GM23338 (cell line): ENCODE data around the gene CYBA. TPM values are rescaled to one million over a fixed set of nuclear protein-coding genes. Genes with fewer than 3 reads are reported as not detected.

Experiments used
- ATAC-seq: fragments of 200-7000 bp; cut with Tn5 transposase; 3 replicates; pipeline ENCODE4 v1.9.1; 2020
- DNase-seq: peaks from one replicate; pipeline ENCODE4 v3.0.0-alpha.2; 2015; ENCODE audit warnings: low spot score
- H2AFZ ChIP-seq: fragments of 200-600 bp; sonication (generic); 2 replicates; pipeline ENCODE4 v1.8.0; 2016; ENCODE audit warnings: antibody characterized with exemption, mild to moderate bottlenecking, moderate library complexity
- H3F3A ChIP-seq: fragments of 200-600 bp; sonication (generic); replicated peaks from 2 replicates; pipeline ENCODE4 v1.8.0; 2017; ENCODE audit warnings: antibody characterized with exemption, mixed run types, low read depth
- H3K27ac ChIP-seq: fragments of 200-600 bp; sonication (generic); 2 replicates; pipeline ENCODE4 v1.6.1; 2016; ENCODE audit warnings: low read depth
- H3K27me3 ChIP-seq: fragments of 200-600 bp; sonication (generic); 2 replicates; pipeline ENCODE4 v1.8.0; 2016; ENCODE audit warnings: mild to moderate bottlenecking, mixed run types, moderate library complexity; ENCODE audit not compliant: insufficient read depth
- H3K36me3 ChIP-seq: fragments of 200-600 bp; sonication (generic); 2 replicates; pipeline ENCODE4 v1.8.0; 2016; ENCODE audit warnings: mild to moderate bottlenecking; ENCODE audit not compliant: insufficient read depth
- H3K4me1 ChIP-seq: fragments of 200-600 bp; sonication (generic); 2 replicates; pipeline ENCODE4 v1.8.0; 2016; ENCODE audit warnings: mild to moderate bottlenecking, moderate library complexity; ENCODE audit not compliant: insufficient read depth
- H3K4me2 ChIP-seq: fragments of 200-600 bp; sonication (generic); 2 replicates; pipeline ENCODE4 v1.7.1; 2017; ENCODE audit warnings: mixed run types
- H3K4me3 ChIP-seq: fragments of 200-600 bp; sonication (generic); 2 replicates; pipeline ENCODE4 v1.6.1; 2016; ENCODE audit warnings: mixed run types
- H3K79me2 ChIP-seq: fragments of 200-600 bp; sonication (generic); replicated peaks from 2 replicates; pipeline ENCODE4 v1.8.0; 2017; ENCODE audit warnings: mild to moderate bottlenecking; ENCODE audit not compliant: insufficient read depth
- H3K9me2 ChIP-seq: fragments of 200-600 bp; sonication (generic); 2 replicates; pipeline ENCODE4 v1.8.0; 2017; ENCODE audit not compliant: insufficient read depth
- H4K20me1 ChIP-seq: fragments of 200-600 bp; sonication (generic); replicated peaks from 2 replicates; pipeline ENCODE4 v1.8.0; 2017; ENCODE audit warnings: mild to moderate bottlenecking; ENCODE audit not compliant: insufficient read depth
- H3K27ac Mint-ChIP-seq: 2 replicates; pipeline ENCODE4 v1.8.0; 2020; ENCODE audit warnings: inconsistent platforms, mild to moderate bottlenecking, moderate library complexity, mixed read lengths
- H3K27me3 Mint-ChIP-seq: 3 replicates; pipeline ENCODE4 v1.8.0; 2022; ENCODE audit warnings: low read depth, mild to moderate bottlenecking, moderate library complexity, mixed read lengths, inconsistent platforms; ENCODE audit not compliant: insufficient read depth, poor library complexity
- H3K36me3 Mint-ChIP-seq: 3 replicates; pipeline ENCODE4 v1.8.0; 2021; ENCODE audit warnings: low read depth, mild to moderate bottlenecking, inconsistent platforms, moderate library complexity, mixed read lengths
- H3K4me1 Mint-ChIP-seq: 3 replicates; pipeline ENCODE4 v1.8.0; 2020; ENCODE audit warnings: mild to moderate bottlenecking, inconsistent platforms, mixed read lengths
- H3K4me3 Mint-ChIP-seq: 3 replicates; pipeline ENCODE4 v1.8.0; 2021; ENCODE audit warnings: moderate library complexity, mild to moderate bottlenecking, inconsistent platforms, mixed read lengths
- H3K9me3 Mint-ChIP-seq: 3 replicates; pipeline ENCODE4 v1.8.0; 2020; ENCODE audit warnings: moderate library complexity, mild to moderate bottlenecking, inconsistent platforms, mixed read lengths
- CREB1 ChIP-seq: fragments of 250-450 bp; sonication (Bioruptor Pico); IDR thresholded peaks from 2 replicates; pipeline ENCODE4 v1.5.0; 2020; ENCODE audit warnings: low read depth, mild to moderate bottlenecking, moderate library complexity
- CTCF ChIP-seq, 2 experiments: fragments of 200-600 bp in 1 of 2; sonication (generic) in 1 of 2; conservative IDR thresholded peaks; 2 replicates each; pipeline versions ENCODE4 v1.5.1 to v1.6.1; 2016 to 2017; ENCODE audit warnings: antibody characterized with exemption in 2 of 2, low read depth in 2 of 2, mild to moderate bottlenecking in 2 of 2, moderate library complexity in 1 of 2
- EZH2 ChIP-seq: fragments of 200-600 bp; sonication (generic); IDR thresholded peaks from one replicate; pipeline ENCODE4 v1.8.0; 2017; ENCODE audit warnings: antibody characterized with exemption, mild to moderate bottlenecking, low read depth; ENCODE audit not compliant: unreplicated experiment
- EZH2phosphoT487 ChIP-seq: fragments of 200-600 bp; sonication (generic); IDR thresholded peaks from one replicate; pipeline ENCODE4 v1.8.1; 2018; ENCODE audit warnings: antibody characterized with exemption; ENCODE audit not compliant: unreplicated experiment
- JUNB ChIP-seq: IDR thresholded peaks from one replicate; pipeline ENCODE4 v1.6.1; 2016; ENCODE audit warnings: antibody characterized with exemption; ENCODE audit not compliant: unreplicated experiment
- NANOG ChIP-seq: IDR thresholded peaks from 2 replicates; pipeline ENCODE4 v1.6.1; 2016; ENCODE audit warnings: antibody characterized with exemption, borderline replicate concordance
- POLR2AphosphoS5 ChIP-seq: IDR thresholded peaks from 2 replicates; pipeline ENCODE4 v1.6.1; 2016; ENCODE audit warnings: antibody characterized with exemption, low read depth
- REST ChIP-seq: IDR thresholded peaks from one replicate; pipeline ENCODE4 v1.6.1; 2018; ENCODE audit warnings: antibody characterized with exemption; ENCODE audit not compliant: unreplicated experiment
- STAT1 ChIP-seq: IDR thresholded peaks from one replicate; pipeline ENCODE4 v1.6.1; 2016; ENCODE audit warnings: antibody characterized with exemption; ENCODE audit not compliant: unreplicated experiment
- ZNF114 ChIP-seq: fragments of 250-450 bp; sonication (Bioruptor Pico); IDR thresholded peaks from 2 replicates; pipeline ENCODE4 v1.5.0; 2020; ENCODE audit warnings: mild to moderate bottlenecking, moderate library complexity
- ZNF331 ChIP-seq: fragments of 250-450 bp; sonication (Bioruptor Pico); IDR thresholded peaks from 2 replicates; pipeline ENCODE4 v1.5.0; 2020; ENCODE audit warnings: low read depth, mild to moderate bottlenecking, moderate library complexity
- ZNF462 ChIP-seq: fragments of 250-450 bp; sonication (Bioruptor Pico); IDR thresholded peaks from 2 replicates; pipeline ENCODE4 v1.5.0; 2020; ENCODE audit warnings: mild to moderate bottlenecking, moderate library complexity
- polyA plus RNA-seq: library from polyadenylated mRNA; unstranded; fragments of >200 nt; fragmentation: Nextera tagmentation; extraction: Ambion mirVana; gene quantifications from 2 replicates; pipeline ENCODE4 v1.2.1, GENCODE V29; 2016
- total RNA-seq: library from RNA; depleted of rRNA; stranded (reverse); fragments of >200 nt; shearing (Covaris generic); gene quantifications from 2 replicates; pipeline ENCODE4 v1.2.3, GENCODE V29; 2014
- TF ChIP-seq, protein P1 (sequence below): IDR thresholded peaks from 2 replicates; pipeline ENCODE4 v1.6.1; 2016; ENCODE audit warnings: antibody characterized with exemption

The CYBA gene
- total and polyA plus RNA-seq, 2 experiments from 2014 or later: 275 to 281 TPM

DNA sequence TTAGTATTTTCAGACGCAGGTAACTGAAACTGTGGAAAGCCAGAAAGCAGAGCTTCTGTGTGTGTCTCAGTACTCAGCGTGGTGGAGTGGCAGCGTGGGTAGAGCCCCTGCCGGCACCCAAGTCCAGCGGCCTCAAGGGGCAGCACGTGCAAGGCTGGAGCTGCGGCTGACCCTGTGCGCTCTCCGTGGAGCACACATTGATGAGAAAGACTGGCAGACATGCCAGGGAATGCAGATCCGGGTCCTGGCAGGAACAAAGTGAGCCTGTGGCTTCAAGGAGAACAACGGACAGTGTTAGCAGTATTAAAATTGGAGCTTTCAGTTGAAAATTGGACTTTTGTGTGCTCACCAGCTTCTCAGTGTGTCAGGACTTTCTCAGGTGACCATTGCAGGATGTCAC lies 57.4 kb downstream of the CYBA start:
- Histone ChIP-seq H3K27me3 (no peaks in the 10 kb centered on the region), H3K27ac (no peak overlapping the region), H3K4me3 (no peak overlapping the region), H3K4me1 (no peaks in the 10 kb centered on the region), H3K79me2 (peaks cover 45% of the 10 kb centered on the region), H3K36me3 (peaks cover 5% of the 10 kb centered on the region; the same call in 1 of the 2 replicates), H3K4me2 (no peak overlapping the region), H4K20me1 (peaks cover 23% of the 10 kb centered on the region; the same call in 1 of the 2 replicates), H3F3A (peaks cover 4% of the 10 kb centered on the region; the same call in 1 of the 2 replicates), H2AFZ (no peak overlapping the region), H3K9me2 (no peaks in the 10 kb centered on the region)
- TF ChIP-seq STAT1 (no peak), CTCF (conservative IDR thresholded peaks at IDR 0.05; ENCODE audit: low read depth in 2 of 2) (no peak), NANOG (no peak), REST (no peak), POLR2AphosphoS5 (no peak), ZNF114 (no peak), EZH2 (no peak), CREB1 (no peak), JUNB (no peak), EZH2phosphoT487 (no peak), ZNF331 (CRISPR knock-in tag) (no peak), ZNF462 (CRISPR knock-in tag) (no peak)
- TF ChIP-seq, protein P1, sequence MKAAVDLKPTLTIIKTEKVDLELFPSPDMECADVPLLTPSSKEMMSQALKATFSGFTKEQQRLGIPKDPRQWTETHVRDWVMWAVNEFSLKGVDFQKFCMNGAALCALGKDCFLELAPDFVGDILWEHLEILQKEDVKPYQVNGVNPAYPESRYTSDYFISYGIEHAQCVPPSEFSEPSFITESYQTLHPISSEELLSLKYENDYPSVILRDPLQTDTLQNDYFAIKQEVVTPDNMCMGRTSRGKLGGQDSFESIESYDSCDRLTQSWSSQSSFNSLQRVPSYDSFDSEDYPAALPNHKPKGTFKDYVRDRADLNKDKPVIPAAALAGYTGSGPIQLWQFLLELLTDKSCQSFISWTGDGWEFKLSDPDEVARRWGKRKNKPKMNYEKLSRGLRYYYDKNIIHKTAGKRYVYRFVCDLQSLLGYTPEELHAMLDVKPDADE: no peak
- Mint-ChIP-seq H3K27me3 (peaks cover 1% of the 10 kb centered on the region), H3K4me3 (no peak overlapping the region), H3K4me1 (no peaks in the 10 kb centered on the region), H3K27ac (no peak overlapping the region), H3K36me3 (peaks cover 37% of the 10 kb centered on the region), H3K9me3 (no peaks in the 10 kb centered on the region)
- peak; percentile 54; the same call in 2 of the 3 replicates for ATAC-seq
- peak; percentile 35 for DNase-seq
